Adrenal gland (tissue), 12 donors: ENCODE results near the gene INPP5A. TPM values are rescaled to one million over a fixed set of nuclear protein-coding genes. Genes with fewer than 3 reads are reported as not detected.

ENCODE experiments used
- DNase-seq, 7 donors: peaks; one replicate each; pipeline ENCODE4 v3.0.0-alpha.2; 2019 to 2020
- H3K27ac ChIP-seq, 5 donors: fragments of 200-600 bp; sonication (generic) in 4 of 5; 1 replicate in 3 of 5; 2 replicates in 2 of 5; pipeline versions ENCODE4 v1.5.1 to v1.8.0; 2016 to 2020; ENCODE audit warnings: mild to moderate bottlenecking in 1 of 5
- H3K27me3 ChIP-seq: fragments of 200-600 bp; 2 replicates; pipeline ENCODE4 v1.8.0; 2021
- H3K36me3 ChIP-seq, 2 donors: fragments of 200-600 bp; replicated peaks in 1 of 2; 1 replicate in 1 of 2; 2 replicates in 1 of 2; pipeline versions ENCODE4 v1.5.1 to v1.8.0; 2018 to 2022
- H3K4me1 ChIP-seq, 2 donors: fragments of 200-600 bp; replicated peaks in 1 of 2; 1 replicate in 1 of 2; 2 replicates in 1 of 2; pipeline versions ENCODE4 v1.5.1 to v1.8.0; 2018 to 2021
- H3K4me3 ChIP-seq, 4 donors: fragments of 200-600 bp; sonication (generic) in 3 of 4; one replicate each; pipeline ENCODE4 v1.5.1; 2016 to 2018
- H3K9me3 ChIP-seq, 3 donors: fragments of 200-600 bp; sonication (generic) in 1 of 3; replicated peaks in 1 of 3; 1 replicate in 2 of 3; 2 replicates in 1 of 3; pipeline versions ENCODE4 v1.5.1 to v1.8.0; 2016 to 2021
- CTCF ChIP-seq, 6 experiments: fragments of 450-650 bp in 4 of 6; fragments of 200-600 bp in 2 of 6; sonication (generic) in 1 of 6; IDR thresholded peaks; 1 replicate in 5 of 6; 2 replicates in 1 of 6; pipeline versions ENCODE4 v1.5.1 to v1.8.0; 2016 to 2021; ENCODE audit warnings: antibody characterized with exemption in 6 of 6, mild to moderate bottlenecking in 2 of 6, moderate library complexity in 1 of 6
- POLR2A ChIP-seq, 2 donors: fragments of 450-650 bp; IDR thresholded peaks; one replicate each; pipeline ENCODE4 v1.6.1; 2017; ENCODE audit warnings: antibody characterized with exemption in 2 of 2, mild to moderate bottlenecking in 2 of 2, moderate library complexity in 1 of 2
- whole genome bisulfite sequencing, 4 donors: extraction: QIAGEN DNeasy Blood & Tissue Kit in 2 of 4; methylation state at CpG; one replicate each; pipeline versions ENCODE4 v1.1.5 to v1.1.7; 2013 to 2017; 5-methylcytosine and 5-hydroxymethylcytosine counted together
- intact Hi-C, 2 donors: fragments of 100-400 bp; cut with DNase I; formaldehyde crosslinking; loops; one replicate each; pipeline versions ENCODE4 v1.14.1 to v1.15.0; 2022 to 2023
- polyA plus RNA-seq, 3 donors: library from polyadenylated mRNA; stranded (reverse); fragments of 200-250 nt in 2 of 3; fragments of 350-450 nt in 1 of 3; fragmentation: Illumina TruSeq in 1 of 3; extraction: RNeasy Lipid Tissue Mini Kit (QIAGEN cat#74804) in 1 of 3; gene quantifications; one replicate each; pipeline ENCODE4 v1.2.3, GENCODE V29; 2013 to 2014
- total RNA-seq, 9 donors: library from RNA; depleted of rRNA in 4 of 9; stranded (reverse); fragments of >200 nt in 4 of 9; fragments of 120-200 nt in 1 of 9; fragmentation: NEBNext Ultra II Directional in 1 of 9; extraction: Animal tissue kit (Norgen Biotek cat#: 25700) in 1 of 9; gene quantifications; one replicate each; pipeline versions ENCODE4 v1.1.0 to v1.2.4, GENCODE V29; 2013 to 2023
- donor health status: healthy with polysubstance abuse.
- donor health status: Bipolar disorder and iron deficiency.
- donor health status: DM: yes; HTN: yes; CAD: no.
- donor health status: DM: no; HTN: no; CAD: no.
- donor health status: DM: no; HTN: no; CAD: no.
- donor health status: DM: yes; HTN: yes; CAD: no.

The INPP5A gene
- total and polyA plus RNA-seq, 12 donors = 13.5 to 62.9 (median 37.5) TPM

- no peaks in the 10 kb centered on the region for H3K36me3 ChIP-seq
- H3K27me3 ChIP-seq = no peaks in the 10 kb centered on the region
- DNase-seq = peak in 1 of 7 donors; percentile 3
- TF ChIP-seq CTCF (IDR thresholded peaks at IDR 0.05) = no peak
- no peak for TF ChIP-seq POLR2A (IDR thresholded peaks at IDR 0.05)
- no peak overlapping the region for H3K27ac ChIP-seq
- no peaks in the 10 kb centered on the region for H3K9me3 ChIP-seq
- 90 to 94% (median 92%) methylated on average over 32 to 33 of the region's 33 CpGs for WGBS, 4 donors
- peaks cover 0 to 9% of the 10 kb centered on the region in 2 donors for H3K4me1 ChIP-seq
- intact Hi-C loops = loop anchor here (5.0 to 10.0 kb wide), 3 partner anchors 185 to 427 kb away; no protein-coding TSS in a partner anchor
- no peak overlapping the region for H3K4me3 ChIP-seq
Observed at GRCh38 chr10:132641966-132642731, 104.6 kb downstream of the INPP5A start.

GRCh38 chr10:132642732-132643008, 105.1 kb downstream of the INPP5A start:
- 89 to 98% (median 94%) methylated on average over 11 of the region's 11 CpGs for WGBS, 4 donors
- Histone ChIP-seq H3K9me3 (no peaks in the 10 kb centered on the region), H3K36me3 (no peaks in the 10 kb centered on the region), H3K27ac (no peak overlapping the region), H3K4me3 (no peak overlapping the region), H3K4me1 (peaks cover 0 to 6% of the 10 kb centered on the region in 2 donors), H3K27me3 (no peaks in the 10 kb centered on the region)
- intact Hi-C loops = loop anchor here (5.0 to 10.0 kb wide), 3 partner anchors 185 to 428 kb away; no protein-coding TSS in a partner anchor
- DNase-seq = no peak
- TF ChIP-seq CTCF (IDR thresholded peaks at IDR 0.05) = no peak
- no peak for TF ChIP-seq POLR2A (IDR thresholded peaks at IDR 0.05)

GRCh38 chr10:132643709-132644526, 106.3 kb downstream of the INPP5A start:
- TF ChIP-seq CTCF (IDR thresholded peaks at IDR 0.05) = no peak
- no peaks in the 10 kb centered on the region for H3K36me3 ChIP-seq
- no peak overlapping the region for H3K27ac ChIP-seq
- H3K9me3 ChIP-seq = no peaks in the 10 kb centered on the region
- no peak for DNase-seq
- H3K4me3 ChIP-seq = no peak overlapping the region
- H3K27me3 ChIP-seq = no peaks in the 10 kb centered on the region
- H3K4me1 ChIP-seq = no peaks in the 10 kb centered on the region
- WGBS, 4 donors = 77 to 89% (median 83%) methylated on average over 10 to 35 of the region's 35 CpGs
- intact Hi-C loops = loop anchor here (5.0 to 10.0 kb wide), 3 partner anchors 187 to 429 kb away; no protein-coding TSS in a partner anchor

GRCh38 chr10:132644527-132645246, 107.1 kb downstream of the INPP5A start:
- H3K27me3 ChIP-seq = no peaks in the 10 kb centered on the region
- H3K27ac ChIP-seq = no peak overlapping the region
- no peaks in the 10 kb centered on the region for H3K9me3 ChIP-seq
- DNase-seq = no peak
- H3K36me3 ChIP-seq = no peaks in the 10 kb centered on the region
- no peaks in the 10 kb centered on the region for H3K4me1 ChIP-seq
- TF ChIP-seq POLR2A (IDR thresholded peaks at IDR 0.05) (no peak), CTCF (IDR thresholded peaks at IDR 0.05) (no peak)
- 91 to 94% (median 92%) methylated on average over 17 to 30 of the region's 30 CpGs for WGBS, 4 donors
- H3K4me3 ChIP-seq = no peak overlapping the region
- intact Hi-C loops = loop anchor here (5.0 to 10.0 kb wide), 3 partner anchors 187 to 430 kb away; no protein-coding TSS in a partner anchor
